SKM-1 (cell line): ENCODE measurements around the gene FAM76B.
"Not testable (repeated sequence)": the region's sequence is repeated elsewhere in the genome, so short reads cannot be mapped to it uniquely, and the experiment has no call there.

Experiments used
- DNase-seq: peaks from one replicate; lab custom pipeline; 2025; ENCODE audit not compliant: unreplicated experiment; lab: John Stamatoyannopoulos, UW

Gene FAM76B

GRCh38 chr11:95789506-95790122 is at the start of gene FAM76B:
TSS of gene FAM76B (minus strand) at chr11:95789782. CDS start at chr11:95789478, 304 bp downstream.
- DNase-seq: peak; percentile 96

GRCh38 chr11:95835768-95836488 is 46.3 kb upstream of the FAM76B start:
- DNase-seq: peak; percentile 60

GRCh38 chr11:95835351-95835750 is 45.8 kb upstream of the FAM76B start:
- no peak for DNase-seq

GRCh38 chr11:95833378-95833777 is 43.8 kb upstream of the FAM76B start:
- no peak for DNase-seq

GRCh38 chr11:95832763-95833162 is 43.2 kb upstream of the FAM76B start:
- no peak for DNase-seq

- no peak for DNase-seq
Observed at GRCh38 chr11:95831198-95831883, 41.8 kb upstream of the FAM76B start.

- DNase-seq: no peak
Observed at GRCh38 chr11:95829580-95830259, 40.1 kb upstream of the FAM76B start.

GRCh38 chr11:95827696-95828095 is 38.1 kb upstream of the FAM76B start:
- no peak for DNase-seq

GRCh38 chr11:95821640-95822039 is 32.1 kb upstream of the FAM76B start:
- DNase-seq: no peak

- DNase-seq: no peak
Observed at GRCh38 chr11:95816037-95816436, 26.5 kb upstream of the FAM76B start.

- not testable (repeated sequence) for DNase-seq
Observed at GRCh38 chr11:95811052-95811451, 21.5 kb upstream of the FAM76B start.

GRCh38 chr11:95806464-95806863 is 16.9 kb upstream of the FAM76B start:
- DNase-seq: not testable (repeated sequence)

GRCh38 chr11:95805869-95806268 is 16.3 kb upstream of the FAM76B start:
- DNase-seq: no peak

GRCh38 chr11:95803973-95804372 is 14.4 kb upstream of the FAM76B start:
- no peak for DNase-seq

- DNase-seq: no peak
Observed at GRCh38 chr11:95802806-95803205, 13.2 kb upstream of the FAM76B start.

- DNase-seq: no peak
Observed at GRCh38 chr11:95800438-95800837, 10.9 kb upstream of the FAM76B start.

- no peak for DNase-seq
Observed at GRCh38 chr11:95799546-95799945, 10.0 kb upstream of the FAM76B start.

- no peak for DNase-seq
Observed at GRCh38 chr11:95796501-95796900, 6.9 kb upstream of the FAM76B start.

- no peak for DNase-seq
Observed at GRCh38 chr11:95795627-95796295, 6.2 kb upstream of the FAM76B start.

- no peak for DNase-seq
Observed at GRCh38 chr11:95794086-95794485, 4.5 kb upstream of the FAM76B start.

- no peak for DNase-seq
Observed at GRCh38 chr11:95793116-95793515, 3.5 kb upstream of the FAM76B start.
